ENCODE data around the gene RBP2.

The RBP2 gene

GRCh38 chr3:139476348-139476747 lies at the start of gene RBP2:
TSS of gene RBP2 (minus strand) at chr3:139476516. CDS start at chr3:139476459, 57 bp downstream.
- no peak for DNase-seq (ENCODE audit: low spot score)
- H3K27ac ChIP-seq, result no peak within 1 kb of the TSS
- no peak for TF ChIP-seq CTCF (conservative IDR thresholded peaks at IDR 0.05; ENCODE audit: low read depth)
- ChIA-PET CTCF (interaction anchor here (0.6 to 0.8 kb wide), 2 partner anchors 41 to 1675 kb away, joined by 3 to 4 read pairs; no protein-coding TSS in a partner anchor), POLR2A (ENCODE audit: low non-redundant PET) (no interaction called here)

DNA sequence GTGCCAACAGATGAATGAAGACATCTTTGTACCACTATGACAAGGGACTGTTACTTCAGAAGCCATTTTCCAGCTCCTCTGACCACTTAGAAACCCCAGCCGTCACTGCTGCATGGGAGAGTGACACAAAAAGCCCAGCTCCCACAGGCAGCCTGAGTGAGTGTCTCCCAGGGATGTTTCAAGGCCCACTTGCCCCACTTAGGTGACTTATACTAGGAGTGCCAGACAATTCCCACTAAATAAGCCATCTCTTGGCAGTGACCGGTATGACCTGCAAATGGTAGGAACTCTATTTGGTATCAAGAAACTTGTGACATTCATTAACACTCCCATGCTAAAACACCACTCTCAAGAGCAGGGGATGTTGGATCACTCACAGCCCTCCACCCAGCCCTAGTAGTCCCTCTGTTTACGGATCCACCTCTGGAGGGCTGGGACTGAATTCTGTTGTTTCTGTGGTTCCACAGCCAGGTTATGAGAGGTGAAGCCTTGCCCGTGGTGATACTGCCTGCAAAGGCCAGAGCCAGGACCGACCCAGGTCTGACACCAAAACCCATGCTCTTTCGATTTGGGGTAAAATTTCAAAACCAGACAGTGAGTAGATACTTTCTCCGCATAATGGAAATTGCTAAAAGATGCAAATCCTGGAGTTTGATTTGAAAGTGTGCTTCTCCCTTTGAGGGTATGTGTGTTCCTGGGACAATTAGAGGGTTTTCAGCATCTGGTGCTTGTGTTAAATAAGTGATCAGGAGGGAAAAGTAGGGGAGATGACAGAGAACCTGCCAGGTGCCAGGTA lies 48.7 kb upstream of the RBP2 start:
- no peak overlapping the region for H3K27ac ChIP-seq
- no peak for DNase-seq (ENCODE audit: low spot score)
- ChIA-PET CTCF (interaction anchor here (0.6 to 1.2 kb wide), 2 partner anchors 9 to 216 kb away, joined by 4 read pairs; no protein-coding TSS in a partner anchor), POLR2A (ENCODE audit: low non-redundant PET) (no interaction called here)
- TF ChIP-seq CTCF (conservative IDR thresholded peaks at IDR 0.05; ENCODE audit: low read depth), result no peak

DNA sequence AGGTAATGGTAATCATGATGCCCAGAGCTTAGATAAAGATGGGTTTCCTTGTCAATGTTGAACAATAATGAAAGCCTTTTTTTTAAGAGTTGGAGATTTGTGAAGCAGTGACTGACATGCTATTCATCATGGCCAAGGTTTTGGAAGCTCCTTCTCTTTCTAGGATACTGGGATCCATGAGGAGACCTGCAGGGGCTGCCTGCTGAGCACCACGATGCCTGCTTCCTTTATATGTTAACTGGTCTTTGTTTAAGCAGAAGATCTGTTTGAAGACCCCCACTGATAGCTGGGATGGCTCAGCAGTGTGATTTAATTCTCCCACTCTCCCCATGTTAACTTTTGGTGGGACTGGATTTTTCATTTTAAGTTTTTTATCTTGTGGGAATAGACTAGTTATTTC lies 47.4 kb upstream of the RBP2 start:
- no peak for TF ChIP-seq CTCF (conservative IDR thresholded peaks at IDR 0.05; ENCODE audit: low read depth)
- H3K27ac ChIP-seq, result no peak overlapping the region
- CTCF ChIA-PET, result no interaction called here
- no peak for DNase-seq (ENCODE audit: low spot score)
- POLR2A ChIA-PET (ENCODE audit: low non-redundant PET), result no interaction called here

- CTCF ChIA-PET, result no interaction called here
- DNase-seq (ENCODE audit: low spot score), result no peak
- POLR2A ChIA-PET (ENCODE audit: low non-redundant PET), result no interaction called here
- H3K27ac ChIP-seq, result no peak overlapping the region
- TF ChIP-seq CTCF (conservative IDR thresholded peaks at IDR 0.05; ENCODE audit: low read depth), result no peak
Observed at GRCh38 chr3:139523166-139523565, 46.9 kb upstream of the RBP2 start.

- no peak for TF ChIP-seq CTCF (conservative IDR thresholded peaks at IDR 0.05; ENCODE audit: low read depth)
- ChIA-PET CTCF (interaction anchor here (0.6 kb wide), 1 partner anchor 101 kb away, joined by 5 read pairs; no protein-coding TSS in a partner anchor), POLR2A (ENCODE audit: low non-redundant PET) (no interaction called here)
- no peak for DNase-seq (ENCODE audit: low spot score)
- H3K27ac ChIP-seq, result no peak overlapping the region
Observed at GRCh38 chr3:139522421-139522820, 46.1 kb upstream of the RBP2 start.

GRCh38 chr3:139521816-139522215 lies 45.5 kb upstream of the RBP2 start:
- no peak for DNase-seq (ENCODE audit: low spot score)
- no peak overlapping the region for H3K27ac ChIP-seq
- TF ChIP-seq CTCF (conservative IDR thresholded peaks at IDR 0.05; ENCODE audit: low read depth), result no peak
- POLR2A ChIA-PET (ENCODE audit: low non-redundant PET), result no interaction called here
- CTCF ChIA-PET, result interaction anchor here (0.6 to 0.7 kb wide), 5 partner anchors 8 to 332 kb away, joined by 4 to 7 read pairs (median 6); no protein-coding TSS in a partner anchor
